Activated naive CD4-positive, alpha-beta T cell treated with anti-CD3 and anti-CD28 coated beads, Interleukin-2, amount 10 ng/mL, durations not matched to agents 7 days and 5 days (primary cell): ENCODE data around the gene ABCB8.
A peak's percentile ranks its signal among the peaks of the same experiment; 100 is the strongest.

Experiments used
- CTCF ChIA-PET: fragments of 350-600 bp; sonication (Branson Sonifier 250); formaldehyde crosslinking; loops from one replicate; lab custom pipeline; 2021; ENCODE audit warnings: antibody characterized with exemption; lab: Charles Lee
- DNase-seq: peaks from one replicate; pipeline ENCODE4 v3.0.0-alpha.2; 2020
- H3K27ac Mint-ChIP-seq: one replicate; pipeline ENCODE4 v1.8.0; 2021; ENCODE audit warnings: mild to moderate bottlenecking, moderate library complexity, mixed read lengths
- H3K27me3 Mint-ChIP-seq: one replicate; pipeline ENCODE4 v1.8.0; 2021; ENCODE audit warnings: mild to moderate bottlenecking, mixed read lengths
- H3K36me3 Mint-ChIP-seq: one replicate; pipeline ENCODE4 v1.8.0; 2021; ENCODE audit warnings: mixed read lengths
- H3K4me1 Mint-ChIP-seq: one replicate; pipeline ENCODE4 v1.8.0; 2021; ENCODE audit warnings: mixed read lengths
- H3K4me3 Mint-ChIP-seq: one replicate; pipeline ENCODE4 v1.8.0; 2021; ENCODE audit warnings: mild to moderate bottlenecking, moderate library complexity, mixed read lengths
- H3K9me3 Mint-ChIP-seq: one replicate; pipeline ENCODE4 v1.8.0; 2021; ENCODE audit warnings: mixed read lengths

ABCB8 gene

GRCh38 chr7:151064454-151064853 lies 36.2 kb downstream of the ABCB8 start:
- Mint-ChIP-seq H3K4me1 (peaks cover 20% of the 10 kb centered on the region), H3K27me3 (no peaks in the 10 kb centered on the region), H3K27ac (no peak overlapping the region), H3K9me3 (no peaks in the 10 kb centered on the region), H3K4me3 (no peak overlapping the region), H3K36me3 (peaks cover 24% of the 10 kb centered on the region)
- CTCF ChIA-PET = no interaction called here
- no peak for DNase-seq

GRCh38 chr7:151064993-151065392 lies 36.7 kb downstream of the ABCB8 start:
- Mint-ChIP-seq H3K4me1 (peaks cover 20% of the 10 kb centered on the region), H3K9me3 (no peaks in the 10 kb centered on the region), H3K27me3 (no peaks in the 10 kb centered on the region), H3K4me3 (no peak overlapping the region), H3K27ac (no peak overlapping the region), H3K36me3 (peaks cover 24% of the 10 kb centered on the region)
- CTCF ChIA-PET = no interaction called here
- no peak for DNase-seq

GRCh38 chr7:151065516-151065915 lies 37.3 kb downstream of the ABCB8 start:
- Mint-ChIP-seq H3K27ac (peak overlapping the region; percentile 30), H3K4me1 (peaks cover 15% of the 10 kb centered on the region), H3K27me3 (no peaks in the 10 kb centered on the region), H3K9me3 (no peaks in the 10 kb centered on the region), H3K4me3 (no peak overlapping the region), H3K36me3 (peaks cover 24% of the 10 kb centered on the region)
- CTCF ChIA-PET = no interaction called here
- no peak for DNase-seq

- Mint-ChIP-seq H3K36me3 (peaks cover 26% of the 10 kb centered on the region), H3K9me3 (no peaks in the 10 kb centered on the region)
- CTCF ChIA-PET = no interaction called here
These were observed 38.2 kb downstream of the ABCB8 start for GRCh38 chr7:151066273-151066974.

GRCh38 chr7:151068069-151068773 lies 40.0 kb downstream of the ABCB8 start:
- CTCF ChIA-PET = interaction anchor here (0.7 to 1.6 kb wide), 3 partner anchors 15 to 50 kb away, joined by 3 to 5 read pairs (median 3); partner anchors contain the start of gene TMUB1
- Mint-ChIP-seq H3K9me3 (no peaks in the 10 kb centered on the region), H3K27ac (no peak overlapping the region), H3K4me3 (no peak overlapping the region), H3K27me3 (no peaks in the 10 kb centered on the region), H3K36me3 (peaks cover 30% of the 10 kb centered on the region), H3K4me1 (no peaks in the 10 kb centered on the region)
- DNase-seq = no peak

More at GRCh38 chr7:151066273-151066974, 38.2 kb downstream of the ABCB8 start:
- no peak for DNase-seq
- H3K4me3 Mint-ChIP-seq = no peak overlapping the region
- no peaks in the 10 kb centered on the region for H3K27me3 Mint-ChIP-seq
- H3K27ac Mint-ChIP-seq = no peak overlapping the region
- peaks cover 6% of the 10 kb centered on the region for H3K4me1 Mint-ChIP-seq

- H3K4me1 Mint-ChIP-seq = no peaks in the 10 kb centered on the region
- peaks cover 28% of the 10 kb centered on the region for H3K36me3 Mint-ChIP-seq
- CTCF ChIA-PET = no interaction called here
- H3K27me3 Mint-ChIP-seq = no peaks in the 10 kb centered on the region
- DNase-seq = no peak
- no peaks in the 10 kb centered on the region for H3K9me3 Mint-ChIP-seq
- no peak overlapping the region for H3K4me3 Mint-ChIP-seq
- H3K27ac Mint-ChIP-seq = no peak overlapping the region
These were observed 41.8 kb downstream of the ABCB8 start for GRCh38 chr7:151069841-151070573.

GRCh38 chr7:151070574-151070960 lies 42.3 kb downstream of the ABCB8 start:
- Mint-ChIP-seq H3K27ac (no peak overlapping the region), H3K36me3 (peaks cover 31% of the 10 kb centered on the region), H3K4me3 (no peak overlapping the region), H3K27me3 (no peaks in the 10 kb centered on the region), H3K4me1 (no peaks in the 10 kb centered on the region), H3K9me3 (no peaks in the 10 kb centered on the region)
- DNase-seq = no peak
- CTCF ChIA-PET = no interaction called here

- peaks cover 34% of the 10 kb centered on the region for H3K36me3 Mint-ChIP-seq
- DNase-seq = no peak
- H3K27ac Mint-ChIP-seq = no peak overlapping the region
- no peaks in the 10 kb centered on the region for H3K27me3 Mint-ChIP-seq
- CTCF ChIA-PET = no interaction called here
- H3K4me3 Mint-ChIP-seq = no peak overlapping the region
- H3K4me1 Mint-ChIP-seq = no peaks in the 10 kb centered on the region
- no peaks in the 10 kb centered on the region for H3K9me3 Mint-ChIP-seq
These were observed 43.0 kb downstream of the ABCB8 start for GRCh38 chr7:151071032-151071866.

GRCh38 chr7:151073990-151074389 lies 45.7 kb downstream of the ABCB8 start:
- Mint-ChIP-seq H3K36me3 (peaks cover 33% of the 10 kb centered on the region), H3K9me3 (no peaks in the 10 kb centered on the region), H3K27ac (no peak overlapping the region), H3K4me3 (no peak overlapping the region), H3K27me3 (no peaks in the 10 kb centered on the region), H3K4me1 (peaks cover 9% of the 10 kb centered on the region)
- no peak for DNase-seq
- CTCF ChIA-PET = no interaction called here

- Mint-ChIP-seq H3K36me3 (peaks cover 31% of the 10 kb centered on the region), H3K4me3 (no peak overlapping the region), H3K4me1 (peaks cover 20% of the 10 kb centered on the region), H3K27me3 (no peaks in the 10 kb centered on the region), H3K9me3 (no peaks in the 10 kb centered on the region), H3K27ac (no peak overlapping the region)
- no peak for DNase-seq
- CTCF ChIA-PET = no interaction called here
These were observed 46.8 kb downstream of the ABCB8 start for GRCh38 chr7:151074817-151075661.

GRCh38 chr7:151075662-151075971 lies 47.4 kb downstream of the ABCB8 start:
- Mint-ChIP-seq H3K4me3 (no peak overlapping the region), H3K4me1 (peaks cover 20% of the 10 kb centered on the region), H3K36me3 (peaks cover 32% of the 10 kb centered on the region), H3K27me3 (no peaks in the 10 kb centered on the region), H3K27ac (no peak overlapping the region), H3K9me3 (no peaks in the 10 kb centered on the region)
- no peak for DNase-seq
- CTCF ChIA-PET = no interaction called here

- H3K27ac Mint-ChIP-seq = no peak overlapping the region
These were observed 47.8 kb downstream of the ABCB8 start for GRCh38 chr7:151075978-151076426.

More at GRCh38 chr7:151075978-151076426, 47.8 kb downstream of the ABCB8 start:
- Mint-ChIP-seq H3K27me3 (no peaks in the 10 kb centered on the region), H3K4me3 (no peak overlapping the region), H3K9me3 (no peaks in the 10 kb centered on the region), H3K4me1 (peaks cover 20% of the 10 kb centered on the region), H3K36me3 (peaks cover 31% of the 10 kb centered on the region)
- no peak for DNase-seq
- CTCF ChIA-PET = interaction anchor here (1.1 to 1.2 kb wide), 3 partner anchors 13 to 114 kb away, joined by 3 to 4 read pairs (median 3); no protein-coding TSS in a partner anchor
